Testis (tissue), 2 donors: ENCODE results near the gene C1orf50.

Experiments
- POLR2A ChIP-seq: fragments of 450-650 bp; IDR thresholded peaks from one replicate; pipeline ENCODE4 v1.6.1; 2017; ENCODE audit warnings: antibody characterized with exemption, mild to moderate bottlenecking, moderate library complexity
- TF ChIP-seq, protein P1 (sequence below), 3 experiments: fragments of 450-650 bp in 2 of 3; fragments of 200-600 bp in 1 of 3; sonication (generic) in 1 of 3; IDR thresholded peaks; one replicate each; pipeline ENCODE4 v1.5.1; 2016 to 2019; ENCODE audit warnings: antibody characterized with exemption in 3 of 3, mild to moderate bottlenecking in 2 of 3, moderate library complexity in 1 of 3

DNA sequence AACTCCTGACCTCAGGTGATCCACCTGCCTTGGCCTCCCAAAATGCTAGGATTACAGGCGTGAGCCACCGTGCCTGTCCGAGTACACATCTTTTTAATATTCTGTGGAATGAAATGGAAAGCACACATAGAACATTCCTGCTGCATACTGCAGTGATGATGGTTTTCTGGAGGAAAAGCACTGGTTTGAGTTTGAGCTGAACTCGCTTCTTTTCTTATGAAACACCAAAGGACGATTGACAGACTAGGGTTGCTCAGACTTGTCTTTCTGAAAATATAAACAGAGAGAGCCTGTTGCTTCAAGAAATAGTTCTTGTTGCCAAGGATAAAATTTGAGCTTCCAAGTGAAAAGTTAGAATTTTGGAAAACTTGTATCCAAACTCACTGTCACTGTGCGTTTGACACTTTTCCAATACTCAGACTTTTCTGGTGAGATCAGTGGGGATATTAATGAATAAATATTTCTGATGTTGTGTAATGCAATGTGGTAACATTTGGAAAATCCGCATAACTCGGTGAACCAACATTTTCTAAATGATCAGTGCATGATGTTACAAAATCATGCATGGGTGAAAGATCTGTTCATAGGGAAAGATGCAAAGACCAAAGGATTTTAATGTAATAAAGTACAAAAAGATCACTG is 34.9 kb downstream of the C1orf50 start:
- TF ChIP-seq, protein P1, sequence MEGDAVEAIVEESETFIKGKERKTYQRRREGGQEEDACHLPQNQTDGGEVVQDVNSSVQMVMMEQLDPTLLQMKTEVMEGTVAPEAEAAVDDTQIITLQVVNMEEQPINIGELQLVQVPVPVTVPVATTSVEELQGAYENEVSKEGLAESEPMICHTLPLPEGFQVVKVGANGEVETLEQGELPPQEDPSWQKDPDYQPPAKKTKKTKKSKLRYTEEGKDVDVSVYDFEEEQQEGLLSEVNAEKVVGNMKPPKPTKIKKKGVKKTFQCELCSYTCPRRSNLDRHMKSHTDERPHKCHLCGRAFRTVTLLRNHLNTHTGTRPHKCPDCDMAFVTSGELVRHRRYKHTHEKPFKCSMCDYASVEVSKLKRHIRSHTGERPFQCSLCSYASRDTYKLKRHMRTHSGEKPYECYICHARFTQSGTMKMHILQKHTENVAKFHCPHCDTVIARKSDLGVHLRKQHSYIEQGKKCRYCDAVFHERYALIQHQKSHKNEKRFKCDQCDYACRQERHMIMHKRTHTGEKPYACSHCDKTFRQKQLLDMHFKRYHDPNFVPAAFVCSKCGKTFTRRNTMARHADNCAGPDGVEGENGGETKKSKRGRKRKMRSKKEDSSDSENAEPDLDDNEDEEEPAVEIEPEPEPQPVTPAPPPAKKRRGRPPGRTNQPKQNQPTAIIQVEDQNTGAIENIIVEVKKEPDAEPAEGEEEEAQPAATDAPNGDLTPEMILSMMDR (IDR thresholded peaks at IDR 0.05) = no peak
- no peak for TF ChIP-seq POLR2A
